Stomach (tissue), 4 donors: Measurements from ENCODE around the gene KRTAP4-5.

Experiments
- EP300 ChIP-seq: sonication (generic); formaldehyde crosslinking; IDR thresholded peaks from one replicate; pipeline ENCODE4 v1.6.1; 2017; ENCODE audit warnings: antibody characterized with exemption
- POLR2A ChIP-seq, 4 donors: fragments of 450-650 bp; IDR thresholded peaks; one replicate each; pipeline ENCODE4 v1.6.1; 2016; ENCODE audit warnings: antibody characterized with exemption in 4 of 4, control low read depth in 2 of 4, mild to moderate bottlenecking in 1 of 4, moderate library complexity in 1 of 4
- POLR2AphosphoS5 ChIP-seq, 3 donors: sonication (generic); formaldehyde crosslinking; IDR thresholded peaks; one replicate each; pipeline ENCODE4 v1.6.1; 2016; ENCODE audit warnings: antibody characterized with exemption in 3 of 3
- TF ChIP-seq, protein P1 (sequence below), 7 experiments: fragments of 450-650 bp in 4 of 7; fragments of 200-600 bp in 3 of 7; sonication (generic) in 3 of 7; IDR thresholded peaks; one replicate each; pipeline ENCODE4 v1.5.1; 2016 to 2019; ENCODE audit warnings: antibody characterized with exemption in 7 of 7, control low read depth in 2 of 7, mild to moderate bottlenecking in 1 of 7

DNA sequence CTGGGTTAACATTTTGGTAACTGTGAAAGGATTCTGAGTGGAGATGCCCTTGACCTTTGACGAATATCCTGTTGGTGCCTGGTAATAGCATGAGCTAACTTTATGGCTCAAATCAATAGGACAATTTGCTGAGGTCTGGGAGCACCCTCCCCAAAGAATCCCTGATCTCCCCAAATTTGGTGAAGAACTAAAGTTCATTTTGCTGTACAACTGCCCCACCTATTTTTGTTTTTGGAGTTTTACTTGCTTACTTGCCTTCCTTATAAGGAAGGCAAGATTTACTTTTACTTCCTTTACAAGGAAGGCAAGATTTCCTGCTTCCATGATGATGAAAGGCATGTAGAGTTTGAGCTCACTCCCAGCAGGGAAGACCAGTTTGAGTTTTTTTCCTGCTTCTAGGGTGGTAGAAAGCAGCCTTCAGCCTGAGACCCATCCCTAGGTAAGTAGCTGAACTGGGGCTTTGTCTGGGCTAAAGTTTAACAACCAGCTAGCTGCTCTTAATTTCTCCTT is 41.6 kb downstream of the KRTAP4-5 start:
- TF ChIP-seq, protein P1, sequence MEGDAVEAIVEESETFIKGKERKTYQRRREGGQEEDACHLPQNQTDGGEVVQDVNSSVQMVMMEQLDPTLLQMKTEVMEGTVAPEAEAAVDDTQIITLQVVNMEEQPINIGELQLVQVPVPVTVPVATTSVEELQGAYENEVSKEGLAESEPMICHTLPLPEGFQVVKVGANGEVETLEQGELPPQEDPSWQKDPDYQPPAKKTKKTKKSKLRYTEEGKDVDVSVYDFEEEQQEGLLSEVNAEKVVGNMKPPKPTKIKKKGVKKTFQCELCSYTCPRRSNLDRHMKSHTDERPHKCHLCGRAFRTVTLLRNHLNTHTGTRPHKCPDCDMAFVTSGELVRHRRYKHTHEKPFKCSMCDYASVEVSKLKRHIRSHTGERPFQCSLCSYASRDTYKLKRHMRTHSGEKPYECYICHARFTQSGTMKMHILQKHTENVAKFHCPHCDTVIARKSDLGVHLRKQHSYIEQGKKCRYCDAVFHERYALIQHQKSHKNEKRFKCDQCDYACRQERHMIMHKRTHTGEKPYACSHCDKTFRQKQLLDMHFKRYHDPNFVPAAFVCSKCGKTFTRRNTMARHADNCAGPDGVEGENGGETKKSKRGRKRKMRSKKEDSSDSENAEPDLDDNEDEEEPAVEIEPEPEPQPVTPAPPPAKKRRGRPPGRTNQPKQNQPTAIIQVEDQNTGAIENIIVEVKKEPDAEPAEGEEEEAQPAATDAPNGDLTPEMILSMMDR (IDR thresholded peaks at IDR 0.05): no peak
- TF ChIP-seq POLR2AphosphoS5 (IDR thresholded peaks at IDR 0.05): no peak
- TF ChIP-seq POLR2A (IDR thresholded peaks at IDR 0.05): no peak
- TF ChIP-seq EP300: no peak
